ENCODE measurements around the gene OR2B2. TPM values are rescaled to one million over a fixed set of nuclear protein-coding genes. Genes with fewer than 3 reads are reported as not detected.
"Not testable (repeated sequence)": the region's sequence is repeated elsewhere in the genome, so short reads cannot be mapped to it uniquely, and the experiment has no call there.

Gene OR2B2
- not detected in 2 replicates for total RNA-seq (ENCODE audit: low replicate concordance)

GRCh38 chr6:27911956-27912446 lies at the start of gene OR2B2:
OR2B2 (minus strand) TSS chr6:27912396; CDS start chr6:27912319, 77 bp downstream.
- no peak for TF ChIP-seq CTCF (IDR thresholded peaks at IDR 0.05; ENCODE audit: insufficient read depth, low read length)
- DNase-seq (ENCODE audit: low read depth), result no peak
- no peak within 1 kb of the TSS for H3K4me3 ChIP-seq (ENCODE audit: low read depth, low read length)

DNA sequence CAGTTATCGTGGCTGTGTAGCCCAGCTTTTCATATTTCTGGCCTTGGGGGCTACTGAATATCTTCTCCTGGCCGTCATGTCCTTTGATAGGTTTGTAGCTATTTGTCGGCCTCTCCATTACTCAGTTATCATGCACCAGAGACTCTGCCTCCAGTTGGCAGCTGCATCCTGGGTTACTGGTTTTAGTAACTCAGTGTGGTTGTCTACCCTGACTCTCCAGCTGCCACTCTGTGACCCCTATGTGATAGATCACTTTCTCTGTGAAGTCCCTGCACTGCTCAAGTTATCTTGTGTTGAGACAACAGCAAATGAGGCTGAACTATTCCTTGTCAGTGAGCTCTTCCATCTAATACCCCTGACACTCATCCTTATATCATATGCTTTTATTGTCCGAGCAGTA lies 45.3 kb upstream of the OR2B2 start:
- H3K4me3 ChIP-seq (ENCODE audit: low read depth, low read length), result no peak overlapping the region
- DNase-seq (ENCODE audit: low read depth), result no peak
- TF ChIP-seq CTCF (IDR thresholded peaks at IDR 0.05; ENCODE audit: insufficient read depth, low read length), result no peak

- no peak for TF ChIP-seq CTCF (IDR thresholded peaks at IDR 0.05; ENCODE audit: insufficient read depth, low read length)
- H3K4me3 ChIP-seq (ENCODE audit: low read depth, low read length), result no peak within 1 kb of the TSS
These were observed 44.7 kb upstream of the OR2B2 start, which contains the start of gene OR2B6 for GRCh38 chr6:27956941-27957340. OR2B6 (plus strand) TSS chr6:27957241; CDS start chr6:27957241, 0 bp downstream.

GRCh38 chr6:27951040-27951439 lies 38.8 kb upstream of the OR2B2 start:
- no peak overlapping the region for H3K4me3 ChIP-seq (ENCODE audit: low read depth, low read length)
- DNase-seq (ENCODE audit: low read depth), result no peak
- TF ChIP-seq CTCF (IDR thresholded peaks at IDR 0.05; ENCODE audit: insufficient read depth, low read length), result no peak

More at GRCh38 chr6:27956941-27957340, 44.7 kb upstream of the OR2B2 start, which contains the start of gene OR2B6:
- DNase-seq (ENCODE audit: low read depth), result no peak

GRCh38 chr6:27948237-27948636 lies 36.0 kb upstream of the OR2B2 start:
- no peak for DNase-seq (ENCODE audit: low read depth)
- H3K4me3 ChIP-seq (ENCODE audit: low read depth, low read length), result no peak overlapping the region
- no peak for TF ChIP-seq CTCF (IDR thresholded peaks at IDR 0.05; ENCODE audit: insufficient read depth, low read length)

GRCh38 chr6:27943072-27943471 lies 30.9 kb upstream of the OR2B2 start:
- not testable (repeated sequence) for DNase-seq (ENCODE audit: low read depth); H3K4me3 ChIP-seq (ENCODE audit: low read depth, low read length)

GRCh38 chr6:27940766-27941165 lies 28.6 kb upstream of the OR2B2 start:
- no peak for DNase-seq (ENCODE audit: low read depth)

More at GRCh38 chr6:27940766-27941165, 28.6 kb upstream of the OR2B2 start:
- H3K4me3 ChIP-seq (ENCODE audit: low read depth, low read length), result no peak overlapping the region
- TF ChIP-seq CTCF (IDR thresholded peaks at IDR 0.05; ENCODE audit: insufficient read depth, low read length), result no peak

All from fibroblast of the aortic adventitia (primary cell).